ENCODE data around the gene ACTR1A.

ACTR1A gene

GRCh38 chr10:102534333-102534732 lies 31.8 kb upstream of the ACTR1A start:
- no peaks in the 10 kb centered on the region; the same call in 1 of the 2 replicates for H3K9me3 ChIP-seq (ENCODE audit: control insufficient read depth, insufficient read depth, low read length)
- no peaks in the 10 kb centered on the region for H3K4me1 ChIP-seq (ENCODE audit: insufficient read depth, low read length)
- H3K9ac ChIP-seq (ENCODE audit: low read depth, low read length), result no peak overlapping the region
- no peaks in the 10 kb centered on the region for H3K36me3 ChIP-seq (ENCODE audit: insufficient read depth, low read length)

DNA sequence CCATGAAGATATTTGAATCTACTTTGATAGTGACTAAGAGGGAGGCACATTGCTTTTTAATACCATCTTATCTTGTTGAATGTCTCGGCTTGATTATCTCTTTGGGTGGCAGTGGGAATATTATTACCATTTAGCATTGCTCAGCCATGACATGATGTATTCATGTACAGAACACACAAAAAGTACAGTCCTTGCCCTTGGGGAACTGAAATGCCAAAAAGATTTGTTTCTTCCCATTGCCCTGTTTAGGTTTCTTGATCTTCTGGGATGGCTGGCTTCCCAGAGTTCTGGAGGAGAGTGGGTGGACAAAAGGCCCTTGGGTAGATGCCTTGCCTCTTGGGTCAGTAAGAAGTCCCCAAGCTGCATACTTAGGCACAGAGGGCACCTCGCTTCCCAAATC lies 25.0 kb upstream of the ACTR1A start:
- H3K9me3 ChIP-seq (ENCODE audit: control insufficient read depth, insufficient read depth, low read length), result no peaks in the 10 kb centered on the region; the same call in 1 of the 2 replicates
- H3K4me1 ChIP-seq (ENCODE audit: insufficient read depth, low read length), result no peaks in the 10 kb centered on the region
- H3K36me3 ChIP-seq (ENCODE audit: insufficient read depth, low read length), result no peaks in the 10 kb centered on the region
- no peak overlapping the region for H3K9ac ChIP-seq (ENCODE audit: low read depth, low read length)

DNA sequence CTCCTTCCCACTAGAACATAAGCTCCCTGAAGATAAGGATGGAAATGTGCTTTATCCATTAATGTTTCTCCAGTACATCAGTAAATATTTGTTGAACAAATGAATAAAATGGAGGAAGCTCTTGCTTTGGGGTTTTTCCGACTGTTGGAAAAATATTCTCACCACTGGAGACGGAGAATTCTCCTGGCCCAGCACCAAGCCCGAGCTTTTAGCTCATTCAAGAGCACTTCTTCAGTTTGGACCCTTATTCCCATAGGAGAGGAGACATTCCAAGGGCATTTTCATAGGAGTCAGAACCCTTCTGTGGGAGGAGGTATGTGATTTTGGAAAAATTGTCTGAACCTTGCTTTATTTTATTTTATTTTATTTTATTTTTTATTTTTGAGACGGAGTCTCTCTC lies 22.2 kb upstream of the ACTR1A start:
- Histone ChIP-seq H3K4me1 (ENCODE audit: insufficient read depth, low read length) (no peaks in the 10 kb centered on the region), H3K36me3 (ENCODE audit: insufficient read depth, low read length) (no peaks in the 10 kb centered on the region), H3K9me3 (ENCODE audit: control insufficient read depth, insufficient read depth, low read length) (no peaks in the 10 kb centered on the region), H3K9ac (ENCODE audit: low read depth, low read length) (no peak overlapping the region)

GRCh38 chr10:102523250-102524029 lies 20.9 kb upstream of the ACTR1A start:
- Histone ChIP-seq H3K4me1 (ENCODE audit: insufficient read depth, low read length) (no peaks in the 10 kb centered on the region), H3K9me3 (ENCODE audit: control insufficient read depth, insufficient read depth, low read length) (no peaks in the 10 kb centered on the region), H3K9ac (ENCODE audit: low read depth, low read length) (no peak overlapping the region), H3K36me3 (ENCODE audit: insufficient read depth, low read length) (no peaks in the 10 kb centered on the region)

DNA sequence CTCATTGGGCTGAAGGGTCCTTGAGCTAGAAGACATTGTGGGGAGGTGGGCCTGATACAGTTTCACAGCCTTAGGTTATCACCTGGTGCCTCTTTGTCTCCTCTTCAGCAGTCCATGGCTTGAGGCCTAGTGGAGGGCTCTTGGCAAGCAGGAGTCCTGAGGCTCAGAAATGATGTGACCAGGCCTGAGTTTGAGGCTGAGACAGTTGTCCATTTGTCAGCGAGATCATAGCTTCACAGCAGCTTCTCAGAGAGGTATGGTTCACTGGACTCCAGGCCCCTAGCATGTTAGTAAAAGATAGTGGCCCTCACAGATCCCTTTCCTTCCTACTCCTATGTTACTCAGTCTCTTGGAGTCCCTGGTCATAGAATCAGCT lies 20.4 kb upstream of the ACTR1A start:
- no peaks in the 10 kb centered on the region for H3K9me3 ChIP-seq (ENCODE audit: control insufficient read depth, insufficient read depth, low read length)
- H3K36me3 ChIP-seq (ENCODE audit: insufficient read depth, low read length), result no peaks in the 10 kb centered on the region
- H3K4me1 ChIP-seq (ENCODE audit: insufficient read depth, low read length), result no peaks in the 10 kb centered on the region
- H3K9ac ChIP-seq (ENCODE audit: low read depth, low read length), result no peak overlapping the region

DNA sequence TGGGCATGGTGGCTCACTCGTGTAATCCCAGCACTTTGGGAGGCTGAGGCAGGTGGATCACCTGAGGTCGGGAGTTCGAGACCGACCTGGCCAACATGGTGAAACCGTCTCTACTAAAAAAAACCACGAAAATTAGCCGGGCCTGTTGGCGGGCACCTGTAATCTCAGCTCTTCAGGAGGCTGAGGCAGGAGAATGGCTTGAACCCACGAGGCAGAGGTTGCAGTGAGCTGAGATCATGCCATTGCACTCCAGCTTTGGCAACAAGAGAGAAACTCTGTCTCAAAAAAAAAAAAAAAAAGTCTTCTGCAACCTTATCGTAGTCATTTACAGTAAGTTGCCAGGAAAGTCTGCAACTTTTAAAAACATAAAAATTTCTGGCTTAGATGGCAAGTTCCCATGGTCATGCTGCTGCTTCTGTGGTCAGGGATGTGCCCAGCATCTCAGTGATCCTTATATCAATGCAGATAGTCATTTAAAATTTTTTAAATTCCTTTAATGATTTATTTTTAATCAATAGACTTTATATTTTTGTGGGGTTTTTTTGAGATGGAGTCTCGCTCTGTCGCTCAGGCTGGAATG lies 16.8 kb upstream of the ACTR1A start:
- Histone ChIP-seq H3K36me3 (ENCODE audit: insufficient read depth, low read length) (no peaks in the 10 kb centered on the region), H3K4me1 (ENCODE audit: insufficient read depth, low read length) (no peaks in the 10 kb centered on the region), H3K9ac (ENCODE audit: low read depth, low read length) (no peak overlapping the region)

GRCh38 chr10:102517553-102517952 lies 15.0 kb upstream of the ACTR1A start:
- Histone ChIP-seq H3K9me3 (ENCODE audit: control insufficient read depth, insufficient read depth, low read length) (no peaks in the 10 kb centered on the region; the same call in 1 of the 2 replicates), H3K9ac (ENCODE audit: low read depth, low read length) (no peak overlapping the region), H3K4me1 (ENCODE audit: insufficient read depth, low read length) (no peaks in the 10 kb centered on the region), H3K36me3 (ENCODE audit: insufficient read depth, low read length) (no peaks in the 10 kb centered on the region)

More for the DNA sequence above, 16.8 kb upstream of the ACTR1A start:
- H3K9me3 ChIP-seq (ENCODE audit: control insufficient read depth, insufficient read depth, low read length), result no peaks in the 10 kb centered on the region

- Histone ChIP-seq H3K4me1 (ENCODE audit: insufficient read depth, low read length) (no peaks in the 10 kb centered on the region), H3K36me3 (ENCODE audit: insufficient read depth, low read length) (no peaks in the 10 kb centered on the region; the same call in 1 of the 2 replicates), H3K9ac (ENCODE audit: low read depth, low read length) (no peak overlapping the region), H3K9me3 (ENCODE audit: control insufficient read depth, insufficient read depth, low read length) (no peaks in the 10 kb centered on the region; the same call in 1 of the 2 replicates)
Measured at GRCh38 chr10:102515724-102516123, 13.2 kb upstream of the ACTR1A start.

DNA sequence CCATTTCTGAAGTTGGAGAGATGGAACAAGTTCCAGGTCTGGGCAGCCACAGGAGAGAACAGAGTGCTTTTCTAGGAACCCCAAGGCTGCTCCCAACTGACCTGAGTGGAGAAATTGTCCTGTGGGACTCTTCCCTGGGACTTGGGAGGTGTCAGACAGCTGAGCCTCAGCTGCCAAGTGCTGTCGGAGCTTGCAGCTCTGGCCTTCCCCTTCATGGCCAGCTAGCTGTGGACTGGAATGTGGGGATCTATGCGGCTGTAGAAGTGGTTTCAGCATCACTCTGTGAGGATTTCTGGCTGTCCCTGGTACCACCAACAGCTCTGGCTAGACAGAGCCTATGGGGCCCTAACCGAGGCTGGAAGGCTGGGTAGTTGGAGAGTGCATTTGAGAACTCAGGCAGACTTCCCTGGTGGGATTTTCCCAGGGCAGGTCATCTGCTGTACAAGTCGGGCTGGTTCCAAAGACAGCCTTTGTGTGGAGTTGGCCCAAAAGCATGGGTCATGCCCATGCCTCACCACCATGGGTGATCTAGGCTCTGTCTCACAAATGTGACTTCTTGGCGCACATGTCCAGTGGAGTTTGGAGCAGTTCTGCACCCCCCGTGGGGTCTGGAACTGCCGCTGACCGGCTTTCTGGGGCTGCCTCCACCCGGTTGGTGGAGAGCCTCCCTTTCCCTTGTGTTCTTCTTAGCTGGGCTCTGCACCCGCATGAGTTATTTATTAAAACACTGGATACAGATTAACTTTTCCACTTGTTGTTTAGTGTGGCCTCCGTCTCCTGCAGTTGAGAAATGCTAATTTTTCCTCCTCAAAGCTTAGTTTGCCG lies 12.2 kb upstream of the ACTR1A start:
- H3K4me1 ChIP-seq (ENCODE audit: insufficient read depth, low read length), result no peaks in the 10 kb centered on the region
- no peak overlapping the region for H3K9ac ChIP-seq (ENCODE audit: low read depth, low read length)
- no peaks in the 10 kb centered on the region; the same call in 1 of the 2 replicates for H3K36me3 ChIP-seq (ENCODE audit: insufficient read depth, low read length)
- H3K9me3 ChIP-seq (ENCODE audit: control insufficient read depth, insufficient read depth, low read length), result no peaks in the 10 kb centered on the region; the same call in 1 of the 2 replicates

DNA sequence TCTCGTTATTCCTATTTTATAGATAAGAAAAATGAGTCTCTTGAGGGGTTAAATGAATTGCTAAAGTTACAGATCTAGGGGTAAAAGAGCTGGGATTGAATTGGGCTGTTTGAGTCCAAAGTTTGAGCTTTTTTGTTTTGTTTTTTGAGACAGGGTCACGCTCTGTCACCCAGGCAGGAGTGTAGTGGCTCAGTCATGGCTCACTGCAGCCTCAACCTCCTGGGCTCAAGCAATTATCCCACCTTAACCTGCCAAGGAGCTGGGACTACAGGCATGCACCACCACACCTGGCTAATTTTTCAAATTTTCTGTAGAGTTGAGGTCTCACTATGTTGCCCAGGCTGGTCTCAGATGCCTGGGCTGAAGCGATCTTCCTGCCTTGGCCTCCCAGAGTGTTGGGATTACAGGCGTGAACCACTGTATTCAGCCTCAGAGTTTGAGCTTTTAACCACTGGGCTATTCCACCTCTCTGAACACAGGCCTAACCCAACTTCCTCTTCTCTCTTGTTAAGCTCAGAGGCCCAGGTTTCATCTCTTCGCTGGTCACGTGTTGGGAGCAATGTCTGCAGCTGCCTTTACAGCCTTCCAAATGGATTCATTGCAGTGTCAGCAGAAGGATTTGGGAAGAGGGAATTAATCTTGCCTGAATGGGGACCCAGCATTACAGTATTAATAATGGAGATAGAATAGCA lies 9.2 kb upstream of the ACTR1A start:
- Histone ChIP-seq H3K4me1 (ENCODE audit: insufficient read depth, low read length) (no peaks in the 10 kb centered on the region), H3K9ac (ENCODE audit: low read depth, low read length) (no peak overlapping the region), H3K36me3 (ENCODE audit: insufficient read depth, low read length) (no peaks in the 10 kb centered on the region; the same call in 1 of the 2 replicates), H3K9me3 (ENCODE audit: control insufficient read depth, insufficient read depth, low read length) (no peaks in the 10 kb centered on the region; the same call in 1 of the 2 replicates)

DNA sequence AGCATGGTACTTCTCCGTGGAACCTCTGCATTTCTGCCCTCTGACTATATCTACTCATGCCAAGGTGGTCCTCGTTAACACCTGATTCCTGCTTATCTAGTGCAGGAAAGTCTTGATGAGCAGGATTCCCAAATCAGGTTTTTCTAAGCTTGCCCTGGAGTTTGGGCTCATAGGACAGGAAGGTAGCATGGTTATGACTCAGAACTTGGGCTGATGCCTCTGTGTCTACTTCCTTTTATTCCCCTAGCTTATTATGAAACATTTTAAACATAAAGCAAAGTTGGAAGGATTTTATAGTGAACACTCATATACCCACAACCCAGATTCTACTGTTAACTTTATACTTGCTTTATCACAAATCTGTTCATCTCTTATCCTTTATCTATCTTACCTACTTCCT lies 6.9 kb upstream of the ACTR1A start:
- H3K36me3 ChIP-seq (ENCODE audit: insufficient read depth, low read length), result no peaks in the 10 kb centered on the region; the same call in 1 of the 2 replicates
- no peak overlapping the region for H3K9ac ChIP-seq (ENCODE audit: low read depth, low read length)
- H3K4me1 ChIP-seq (ENCODE audit: insufficient read depth, low read length), result no peaks in the 10 kb centered on the region
- H3K9me3 ChIP-seq (ENCODE audit: control insufficient read depth, insufficient read depth, low read length), result no peaks in the 10 kb centered on the region; the same call in 1 of the 2 replicates

DNA sequence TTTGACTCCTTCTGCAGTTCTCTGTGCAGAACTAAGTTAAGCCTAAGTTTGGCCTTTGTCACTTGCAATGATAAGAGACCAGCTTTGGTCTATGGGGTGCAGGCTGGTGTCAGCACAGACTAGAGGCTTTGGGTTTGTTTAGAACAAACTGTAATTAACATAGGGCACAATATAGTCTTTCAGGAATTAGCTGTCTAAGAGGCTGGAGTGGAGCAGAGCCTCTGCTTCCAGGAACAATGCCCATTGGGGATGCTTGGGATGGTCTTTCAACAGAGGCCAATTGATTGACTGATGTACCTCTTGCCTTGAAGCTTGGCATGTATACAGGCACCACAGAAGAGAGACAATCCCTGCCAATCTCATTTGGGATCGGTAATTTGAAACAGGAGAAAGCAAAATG lies 6.0 kb upstream of the ACTR1A start:
- H3K9ac ChIP-seq (ENCODE audit: low read depth, low read length), result no peak overlapping the region
- no peaks in the 10 kb centered on the region; the same call in 1 of the 2 replicates for H3K9me3 ChIP-seq (ENCODE audit: control insufficient read depth, insufficient read depth, low read length)
- no peaks in the 10 kb centered on the region for H3K4me1 ChIP-seq (ENCODE audit: insufficient read depth, low read length)
- no peaks in the 10 kb centered on the region; the same call in 1 of the 2 replicates for H3K36me3 ChIP-seq (ENCODE audit: insufficient read depth, low read length)

DNA sequence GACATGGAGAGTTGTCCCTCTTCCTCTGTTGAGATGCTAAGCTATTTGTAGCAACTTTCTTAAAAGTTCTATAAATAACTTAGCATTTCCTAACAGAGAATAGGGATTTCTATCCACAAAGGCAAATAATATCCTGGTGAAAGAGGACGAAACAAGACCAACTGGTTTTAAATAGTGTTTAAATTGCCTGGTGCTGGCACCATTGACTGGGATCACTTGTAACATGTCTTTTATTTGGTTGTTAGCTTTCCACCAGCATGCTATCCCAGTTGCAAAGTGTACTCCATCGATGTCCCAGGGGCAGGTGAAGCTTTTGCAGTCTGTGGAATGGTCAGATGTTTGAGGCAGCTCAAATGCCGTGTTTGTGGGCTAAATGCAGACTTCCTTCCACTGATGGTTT lies 5.0 kb upstream of the ACTR1A start:
- Histone ChIP-seq H3K36me3 (ENCODE audit: insufficient read depth, low read length) (no peaks in the 10 kb centered on the region; the same call in 1 of the 2 replicates), H3K4me1 (ENCODE audit: insufficient read depth, low read length) (no peaks in the 10 kb centered on the region)

More for the DNA sequence above, 5.0 kb upstream of the ACTR1A start:
- Histone ChIP-seq H3K9me3 (ENCODE audit: control insufficient read depth, insufficient read depth, low read length) (no peaks in the 10 kb centered on the region), H3K9ac (ENCODE audit: low read depth, low read length) (no peak overlapping the region)
